ENCODE data around the gene CDC6.

Gene CDC6

DNA sequence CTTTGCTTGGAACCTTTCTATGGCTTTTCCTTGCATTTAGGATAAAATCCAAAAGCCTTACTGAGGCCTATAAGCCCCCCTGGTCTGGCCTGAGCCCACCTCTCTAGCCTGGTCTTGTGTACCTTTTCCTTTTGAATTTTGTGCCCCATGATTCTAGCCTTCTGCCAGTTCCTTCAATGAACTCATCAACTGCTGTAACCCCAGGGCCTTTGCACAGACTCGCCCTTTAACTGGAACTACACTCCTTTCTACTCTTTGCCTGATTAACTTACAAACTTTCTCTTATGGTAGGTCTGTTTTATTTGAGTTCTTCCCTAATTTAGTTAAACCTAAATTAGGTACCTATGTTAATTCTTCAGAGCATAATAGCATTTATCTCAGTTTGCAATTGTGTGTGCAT is 52.6 kb downstream of the CDC6 start:
- DNase-seq (ENCODE audit: low read depth in 2 of 2), result no peak

DNA sequence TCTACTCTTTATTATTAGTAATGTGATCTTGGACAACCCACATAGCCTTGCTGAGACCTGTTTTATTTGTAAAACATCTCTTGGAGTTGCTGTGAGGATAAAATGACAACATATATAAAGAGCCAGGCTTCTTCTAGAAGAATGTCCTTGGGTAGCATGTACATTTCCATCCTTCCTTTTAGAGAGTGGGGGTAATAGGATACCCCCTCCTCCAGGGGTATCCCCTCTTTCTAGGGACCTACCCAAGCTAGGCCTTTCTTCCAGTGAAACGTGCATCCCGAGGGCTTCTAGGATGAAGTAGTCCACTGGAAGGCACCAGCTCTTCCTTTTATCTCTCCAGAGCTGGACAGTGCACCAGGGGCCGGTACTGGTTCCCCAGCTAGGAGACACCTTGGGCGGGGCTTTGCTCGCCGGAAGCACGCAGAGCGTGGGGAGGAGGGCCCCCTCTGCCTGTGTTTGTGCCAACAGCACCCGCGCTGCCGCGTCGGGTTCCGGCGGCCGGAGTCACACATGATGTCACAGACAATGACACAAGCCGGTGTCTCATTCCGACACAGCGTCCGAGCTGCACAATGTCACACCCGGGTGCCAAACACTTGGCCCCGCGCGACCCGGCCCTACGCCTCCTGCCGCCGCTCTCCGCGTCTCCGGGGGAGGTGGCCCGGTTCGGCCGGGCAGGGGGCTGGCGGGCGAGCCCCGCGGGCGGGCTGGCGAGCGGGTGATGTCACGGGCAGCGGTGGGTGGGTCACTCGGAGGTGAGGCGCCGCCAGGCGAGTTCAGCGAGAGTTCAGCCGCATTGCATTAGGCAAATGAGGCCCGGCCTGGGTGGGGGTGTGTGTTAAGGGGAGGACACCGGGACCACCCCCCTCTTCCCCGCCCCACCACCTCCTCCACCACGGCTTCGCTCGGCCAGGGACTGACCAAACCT is 53.5 kb downstream of the CDC6 start:
- no peak for DNase-seq (ENCODE audit: low read depth in 2 of 2)

DNA sequence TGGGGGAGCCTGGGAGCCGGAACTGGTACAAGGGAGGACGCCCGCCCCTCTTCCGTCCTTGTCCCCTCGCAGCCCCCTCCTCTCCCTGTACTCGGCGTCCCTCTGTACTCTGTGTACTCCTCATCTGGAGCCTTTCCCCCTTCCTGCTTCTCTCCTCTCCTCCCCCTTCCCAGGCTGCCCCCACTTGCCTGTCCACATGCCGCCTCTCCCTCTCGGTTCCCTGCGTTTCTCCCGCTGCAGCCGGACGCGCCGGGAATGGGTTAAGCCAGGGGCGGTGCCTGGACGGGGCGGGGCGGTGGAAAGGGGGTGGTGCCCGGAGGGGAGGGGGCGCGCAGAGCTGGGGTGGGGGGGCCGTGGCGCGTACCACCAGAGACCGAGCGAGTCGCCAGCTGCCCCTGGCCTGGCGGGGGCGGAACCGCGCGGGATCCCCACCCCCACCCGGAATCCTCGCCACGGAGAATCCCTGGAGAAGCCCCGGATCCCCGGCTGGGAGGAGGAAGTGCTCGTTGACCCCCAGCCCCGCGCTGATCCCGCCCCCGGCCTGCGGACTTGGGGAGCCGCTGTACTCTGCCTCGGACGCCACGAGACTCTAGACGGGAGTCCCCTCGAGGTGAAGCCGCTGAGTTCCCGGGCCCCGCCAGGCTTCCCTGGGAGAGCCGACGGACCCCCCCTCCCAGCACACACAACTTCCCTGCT is 54.3 kb downstream of the CDC6 start:
- no peak for DNase-seq (ENCODE audit: low read depth in 2 of 2)

DNA sequence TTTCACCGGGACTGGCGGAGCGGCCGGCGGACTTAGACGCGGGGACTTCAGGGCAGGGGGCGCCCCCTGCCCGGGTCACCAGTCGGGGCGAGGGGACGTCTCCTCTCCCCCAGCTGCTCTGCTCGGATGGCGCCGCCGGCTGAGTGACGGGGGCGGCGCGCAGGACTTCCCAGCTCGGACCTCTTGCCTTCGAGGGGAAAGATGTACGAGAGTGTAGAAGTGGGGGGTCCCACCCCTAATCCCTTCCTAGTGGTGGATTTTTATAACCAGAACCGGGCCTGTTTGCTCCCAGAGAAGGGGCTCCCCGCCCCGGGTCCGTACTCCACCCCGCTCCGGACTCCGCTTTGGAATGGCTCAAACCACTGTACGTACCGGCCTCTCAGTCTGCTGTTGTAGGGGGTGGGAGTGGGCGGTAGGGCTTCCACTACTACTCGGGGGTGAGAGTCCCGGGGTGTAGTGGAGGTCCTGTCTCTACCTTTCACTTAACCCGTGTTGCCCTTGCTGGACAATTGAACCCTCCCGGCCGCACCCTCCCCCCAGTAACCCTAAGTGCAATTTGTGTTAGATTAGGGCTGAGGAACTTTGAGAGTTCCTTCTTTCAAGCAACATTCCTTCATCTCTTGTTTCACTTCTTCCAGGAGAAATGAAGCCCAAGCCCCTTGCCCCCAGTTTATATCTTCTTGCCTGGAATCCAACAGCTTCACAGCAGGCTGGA is 55.0 kb downstream of the CDC6 start:
- DNase-seq (ENCODE audit: low read depth in 2 of 2), result no peak

DNA sequence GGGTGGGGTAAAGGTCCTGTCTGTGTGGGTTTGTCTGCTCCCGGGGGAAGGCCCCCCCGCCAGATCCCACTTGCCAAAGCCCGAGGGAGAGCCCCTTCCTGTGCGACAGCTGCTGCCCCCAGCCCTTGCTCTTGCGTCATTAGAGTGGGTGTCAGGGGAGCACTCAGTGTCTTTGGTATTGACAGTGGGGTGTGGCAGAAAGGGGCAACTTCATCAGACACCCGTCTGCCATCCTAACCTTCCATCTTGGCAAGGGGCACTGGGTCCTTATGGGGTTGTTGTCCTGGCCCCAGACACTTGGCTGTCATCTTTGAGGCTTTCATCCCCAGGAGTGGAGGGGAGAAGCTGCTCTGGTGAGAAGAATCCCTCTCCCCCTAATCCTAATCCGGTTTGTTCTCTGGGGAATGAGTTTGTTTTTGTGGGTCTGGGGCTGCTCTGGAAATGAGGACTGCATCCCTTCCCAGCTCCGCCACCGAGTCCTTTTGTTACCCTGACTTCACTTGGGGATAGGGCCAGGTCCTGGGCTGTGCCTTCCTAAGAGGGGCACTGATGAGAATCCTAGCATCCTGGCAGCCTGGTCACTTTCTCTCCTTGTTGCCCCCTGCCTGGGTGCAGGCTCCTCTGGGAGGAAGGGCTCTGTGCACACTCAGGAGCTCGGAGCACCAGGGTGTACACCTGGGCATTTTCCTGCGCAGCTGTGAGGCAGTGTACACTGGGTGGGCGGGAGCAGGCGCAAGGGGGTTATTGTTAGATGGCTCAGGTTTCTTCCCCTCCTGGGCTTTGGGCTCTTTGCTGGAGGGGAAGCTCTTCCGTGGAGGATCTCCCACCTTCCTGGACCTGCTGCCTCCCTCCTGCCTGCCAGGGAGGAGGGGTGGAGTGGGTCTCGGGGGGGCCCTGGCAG is 55.8 kb downstream of the CDC6 start:
- DNase-seq (ENCODE audit: low read depth in 2 of 2), result no peak

DNA sequence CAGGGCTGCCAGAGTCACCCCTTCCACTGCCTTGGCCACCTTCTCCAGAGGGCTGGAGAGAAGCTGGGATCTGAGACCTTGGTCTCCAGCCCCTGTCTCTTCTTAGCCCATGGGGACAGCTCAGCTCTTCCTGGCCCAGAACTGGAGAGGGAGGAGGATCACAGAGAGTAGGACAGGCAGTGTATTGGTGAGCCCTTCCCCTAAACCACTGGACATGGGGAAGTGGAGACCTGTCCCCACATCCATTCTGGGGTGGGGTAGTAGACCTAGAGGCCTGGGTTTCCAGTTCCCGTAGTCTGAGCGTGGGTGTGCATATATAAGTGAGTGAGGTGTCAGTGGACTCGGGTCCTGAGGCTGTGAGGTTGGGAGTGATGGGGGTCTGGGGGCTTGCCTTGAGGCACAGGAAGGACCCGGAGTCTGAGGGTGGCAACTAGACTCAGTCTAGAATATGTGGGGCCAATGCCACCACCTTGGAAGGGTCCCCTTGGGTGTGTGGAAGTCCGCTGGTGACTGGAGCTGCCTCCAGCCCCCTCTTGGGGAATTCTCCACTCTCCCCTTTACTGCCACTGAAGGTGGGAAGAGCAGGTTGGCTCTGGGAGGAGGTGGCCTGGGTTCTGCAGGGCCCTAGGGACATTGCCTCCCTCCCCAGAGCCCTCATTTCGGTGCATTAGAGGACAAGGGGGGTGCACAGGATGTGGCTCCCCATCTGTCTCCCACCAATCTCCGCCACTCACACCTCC is 56.9 kb downstream of the CDC6 start:
- no peak for DNase-seq (ENCODE audit: low read depth in 2 of 2)

DNA sequence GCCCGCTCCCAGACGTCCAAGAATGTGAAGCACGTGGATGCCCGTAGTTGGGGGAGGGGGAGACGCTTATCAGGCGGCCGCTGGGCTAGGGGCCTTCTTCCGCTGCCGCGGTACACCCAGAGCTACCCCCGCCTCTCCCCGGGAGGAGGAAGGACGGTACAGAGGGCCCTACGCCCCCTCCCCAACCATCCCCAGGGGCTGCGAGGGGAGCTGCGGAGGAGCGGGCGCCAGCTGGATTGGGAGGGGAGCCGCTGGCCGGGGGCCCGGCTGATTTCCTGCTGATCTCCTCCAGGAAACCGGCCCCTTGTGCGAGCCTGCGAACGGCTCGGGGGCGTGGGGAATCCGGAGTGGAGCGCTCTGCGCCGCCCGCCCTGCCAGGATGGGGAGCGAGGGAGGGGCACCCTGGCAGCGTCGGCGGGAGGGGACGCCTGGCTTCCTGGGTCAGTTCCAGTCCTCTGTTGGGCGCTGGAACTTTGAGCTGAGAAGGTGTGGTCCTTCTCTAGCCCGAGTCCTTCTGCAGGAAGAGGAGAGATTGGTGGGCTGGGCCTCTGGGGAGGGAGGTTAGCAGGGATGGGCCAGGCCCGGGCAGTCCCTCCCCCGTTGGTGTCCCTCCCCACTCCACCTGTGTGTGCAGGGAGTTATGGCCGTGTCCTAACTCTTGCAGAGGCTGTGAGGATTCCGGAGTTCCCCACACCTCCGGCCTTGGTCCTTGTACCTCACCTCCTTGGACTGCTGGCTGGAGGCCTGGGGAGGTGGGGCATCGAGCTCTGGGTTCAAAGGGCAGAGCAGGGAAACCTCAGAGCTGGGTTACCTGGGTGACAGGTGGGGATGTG is 57.7 kb downstream of the CDC6 start:
- DNase-seq (ENCODE audit: low read depth in 2 of 2), result peak in 1 of 2 experiments; percentile 59

DNA sequence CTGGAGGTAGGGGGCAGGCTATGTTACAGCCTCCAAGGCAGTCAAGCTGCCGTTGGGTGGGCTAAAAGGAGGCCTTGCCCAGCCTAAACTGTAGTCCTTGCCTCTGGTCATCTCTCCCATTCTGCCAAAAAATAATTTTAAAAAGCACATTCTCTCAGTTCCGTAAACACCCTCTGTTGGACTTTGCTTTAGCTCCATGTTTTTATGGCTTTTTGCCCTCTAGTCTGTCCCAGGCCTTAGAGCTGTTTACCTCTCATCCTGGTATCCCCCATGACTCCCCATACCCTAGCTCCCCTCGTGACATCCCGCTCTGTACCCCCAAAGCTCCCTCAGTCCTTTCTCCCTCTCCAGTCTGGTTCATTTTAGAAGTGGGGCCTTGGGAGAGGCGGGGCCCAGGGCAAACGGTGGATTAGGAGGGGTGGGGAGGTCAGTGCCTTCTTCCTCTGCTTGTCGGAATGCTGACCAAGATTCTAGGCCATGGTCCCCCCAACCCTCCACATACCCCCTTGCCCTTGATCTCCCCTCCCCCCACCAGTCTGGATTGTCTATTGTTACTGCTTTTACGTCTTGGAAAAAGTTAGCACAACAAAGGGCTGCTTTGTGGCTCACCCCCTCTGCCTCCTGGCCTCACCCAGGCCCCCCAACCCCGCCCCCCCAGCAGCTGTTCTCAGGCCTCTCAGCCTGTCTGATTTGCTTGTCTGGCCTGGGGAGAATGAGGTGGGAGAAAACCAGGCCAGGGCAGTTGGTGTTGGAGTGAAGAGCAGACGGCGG is 58.5 kb downstream of the CDC6 start:
- no peak for DNase-seq (ENCODE audit: low read depth in 2 of 2)

DNA sequence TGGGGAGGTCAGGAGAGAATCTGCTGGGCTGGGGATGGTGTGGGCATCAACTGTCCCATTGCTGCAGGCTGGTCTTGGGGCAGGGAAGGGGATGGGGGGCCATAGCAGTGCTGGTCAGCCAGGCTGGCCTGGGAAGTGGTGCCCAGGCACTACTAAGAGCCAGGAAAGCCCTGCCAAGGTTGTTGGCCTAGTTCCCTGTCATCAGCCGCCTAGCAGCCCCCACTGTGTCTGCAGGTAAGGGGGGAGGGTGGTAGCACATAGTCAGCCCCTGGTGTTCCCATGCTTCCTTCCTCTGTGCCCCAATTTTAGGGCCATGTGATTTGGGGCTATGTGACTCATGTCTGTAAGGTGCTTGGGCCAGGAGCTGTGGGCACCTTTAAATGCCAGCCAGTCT is 59.1 kb downstream of the CDC6 start:
- DNase-seq (ENCODE audit: low read depth in 2 of 2), result no peak

DNA sequence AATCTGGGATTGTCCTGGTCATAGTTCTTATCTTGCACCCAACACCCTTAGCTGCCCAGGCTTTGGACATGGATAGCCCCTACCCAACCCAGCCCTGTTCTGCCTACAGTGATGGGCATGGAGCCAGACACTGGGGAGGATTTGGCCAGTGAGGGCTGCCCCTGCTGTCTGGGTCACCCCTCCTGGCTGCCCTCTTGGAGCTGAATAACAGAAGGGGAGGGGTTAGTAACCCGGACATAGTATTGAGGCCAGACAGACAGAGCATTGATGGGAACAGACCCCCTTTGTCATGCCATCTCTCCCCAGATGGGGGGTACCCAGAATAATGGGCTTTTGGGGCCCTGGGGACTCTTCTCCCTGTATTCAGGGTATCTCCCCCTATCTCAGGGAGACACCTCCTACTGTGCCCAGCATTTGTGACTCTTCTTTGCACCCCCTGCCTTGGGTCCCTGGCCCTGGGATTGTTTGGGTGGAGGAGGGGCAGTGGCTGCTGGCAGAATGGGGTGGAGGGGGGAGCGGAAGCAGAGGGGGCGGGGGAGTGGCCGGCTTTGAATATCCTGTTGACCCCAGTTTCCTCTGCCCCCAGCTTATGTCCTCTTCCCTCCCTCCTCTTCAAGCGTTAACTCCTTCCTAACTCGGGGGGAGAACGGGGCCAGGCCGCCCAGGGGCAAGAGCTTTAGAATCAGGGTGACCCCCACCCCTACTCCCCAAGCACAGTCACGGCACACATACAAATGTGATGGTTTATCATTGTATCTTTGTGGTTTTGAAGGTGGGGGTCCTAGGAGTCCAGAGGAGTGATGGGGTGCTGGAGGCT is 59.8 kb downstream of the CDC6 start:
- no peak for DNase-seq (ENCODE audit: low read depth in 2 of 2)

DNA sequence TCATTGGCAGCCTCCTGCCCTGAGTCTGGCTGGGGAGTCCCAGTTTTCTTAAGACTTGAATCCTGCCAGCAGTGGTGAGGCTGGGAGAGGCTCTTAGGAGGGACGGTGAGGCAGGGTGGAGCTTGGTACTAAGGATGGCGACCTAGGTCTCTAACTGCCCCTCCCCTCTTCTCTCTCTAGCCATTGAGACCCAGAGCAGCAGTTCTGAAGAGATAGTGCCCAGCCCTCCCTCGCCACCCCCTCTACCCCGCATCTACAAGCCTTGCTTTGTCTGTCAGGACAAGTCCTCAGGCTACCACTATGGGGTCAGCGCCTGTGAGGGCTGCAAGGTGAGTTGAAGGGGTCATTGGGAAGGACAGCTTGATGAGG is 60.4 kb downstream of the CDC6 start:
- no peak for DNase-seq (ENCODE audit: low read depth in 2 of 2)

DNA sequence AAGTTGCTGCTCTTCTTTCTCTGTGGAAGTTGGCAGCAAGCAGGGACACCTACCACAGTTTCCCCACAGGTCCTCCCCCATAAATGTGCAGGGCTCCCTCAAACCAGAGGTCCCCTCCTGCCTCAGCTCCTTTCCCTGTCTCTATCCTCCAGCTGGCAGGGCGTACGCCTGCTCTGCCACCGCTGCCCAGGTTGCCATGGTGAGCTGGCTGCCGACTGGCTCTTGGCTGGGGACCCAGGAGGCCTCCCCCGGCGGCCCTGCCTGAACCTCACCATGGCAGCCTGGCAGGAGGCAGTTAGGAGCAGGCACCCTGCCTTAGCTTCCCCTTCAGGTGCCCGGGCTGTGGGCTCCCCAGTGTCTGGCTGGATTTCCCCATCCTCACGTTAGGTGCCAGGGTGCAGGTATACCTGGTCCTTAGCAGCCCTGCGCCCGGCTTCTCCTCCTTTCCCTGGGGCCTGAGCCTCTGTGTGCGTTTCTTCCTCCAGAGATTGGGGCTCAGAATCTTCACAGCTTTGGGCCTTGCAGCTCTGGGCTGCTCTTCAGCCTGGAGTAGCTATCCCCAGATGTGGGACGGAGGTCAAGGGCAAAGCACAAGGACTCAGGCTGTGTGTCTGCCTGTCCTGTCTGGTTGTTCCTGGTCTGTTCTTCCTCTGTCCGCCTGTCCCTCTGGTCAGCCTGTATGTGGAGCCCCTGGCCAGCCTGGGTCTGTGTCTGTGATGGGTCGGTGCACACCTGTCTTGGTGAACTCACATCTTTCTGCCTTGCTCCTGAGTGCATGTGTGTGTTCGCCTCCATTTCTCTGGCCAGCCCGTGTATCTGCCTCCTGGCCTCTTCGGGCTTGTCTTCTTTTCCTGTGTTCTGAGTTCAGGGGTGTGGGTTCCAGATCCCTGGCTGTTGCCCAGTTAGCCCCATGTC is 61.1 kb downstream of the CDC6 start:
- no peak for DNase-seq (ENCODE audit: low read depth in 2 of 2)

DNA sequence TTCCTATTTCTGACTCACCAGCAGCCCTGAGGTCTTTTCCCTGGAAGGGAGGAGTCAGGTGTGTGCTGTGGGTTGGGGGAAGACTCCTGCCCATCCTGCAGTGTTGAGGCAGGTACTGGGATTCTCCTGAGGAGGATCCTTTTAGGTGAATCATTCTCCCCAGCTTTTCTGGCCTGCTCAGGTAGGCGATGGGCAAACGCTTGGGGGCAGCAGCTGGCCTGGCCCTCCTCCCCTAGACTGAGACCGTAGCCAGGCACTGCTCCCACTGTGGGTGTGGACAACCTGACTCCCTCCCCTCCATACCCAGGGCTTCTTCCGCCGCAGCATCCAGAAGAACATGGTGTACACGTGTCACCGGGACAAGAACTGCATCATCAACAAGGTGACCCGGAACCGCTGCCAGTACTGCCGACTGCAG is 61.8 kb downstream of the CDC6 start:
- DNase-seq (ENCODE audit: low read depth in 2 of 2), result no peak

DNA sequence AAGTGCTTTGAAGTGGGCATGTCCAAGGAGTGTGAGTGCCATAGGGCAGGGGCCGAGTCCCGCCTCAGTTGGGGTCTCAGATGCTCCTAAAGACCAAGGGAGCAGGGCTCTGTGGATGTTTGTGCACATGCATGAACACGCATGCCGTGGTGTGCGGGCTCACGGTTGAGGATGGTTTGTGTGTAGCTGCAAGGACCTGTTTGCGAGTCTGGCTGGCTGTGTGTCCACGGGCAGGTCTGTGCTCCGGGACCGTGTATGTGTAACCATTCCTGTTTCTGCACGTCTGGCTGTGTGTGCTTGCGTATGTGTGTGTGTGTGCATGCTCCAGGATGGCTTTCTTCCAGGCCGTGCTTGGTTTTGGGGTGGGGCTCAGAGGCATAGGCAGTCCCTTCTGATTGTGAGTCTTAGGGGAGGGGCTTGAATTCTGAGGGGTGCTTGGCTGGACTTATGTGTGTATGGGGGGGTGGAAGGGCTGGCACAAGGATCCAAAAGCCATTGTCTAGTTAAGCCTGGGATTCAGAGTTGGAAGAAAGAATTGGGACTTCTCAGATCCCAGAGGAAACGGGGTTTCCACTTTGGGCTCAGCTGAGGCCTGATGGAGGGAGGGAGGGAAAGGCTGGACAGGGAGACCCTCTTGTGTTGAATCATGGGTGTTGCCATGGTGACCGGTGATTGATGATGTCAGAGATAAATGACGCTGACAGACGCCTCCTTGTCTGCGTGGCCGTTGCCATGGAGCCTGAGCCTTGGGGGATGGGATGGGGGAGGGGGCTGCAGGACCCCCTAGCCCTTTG is 62.4 kb downstream of the CDC6 start:
- DNase-seq (ENCODE audit: low read depth in 2 of 2), result no peak

DNA sequence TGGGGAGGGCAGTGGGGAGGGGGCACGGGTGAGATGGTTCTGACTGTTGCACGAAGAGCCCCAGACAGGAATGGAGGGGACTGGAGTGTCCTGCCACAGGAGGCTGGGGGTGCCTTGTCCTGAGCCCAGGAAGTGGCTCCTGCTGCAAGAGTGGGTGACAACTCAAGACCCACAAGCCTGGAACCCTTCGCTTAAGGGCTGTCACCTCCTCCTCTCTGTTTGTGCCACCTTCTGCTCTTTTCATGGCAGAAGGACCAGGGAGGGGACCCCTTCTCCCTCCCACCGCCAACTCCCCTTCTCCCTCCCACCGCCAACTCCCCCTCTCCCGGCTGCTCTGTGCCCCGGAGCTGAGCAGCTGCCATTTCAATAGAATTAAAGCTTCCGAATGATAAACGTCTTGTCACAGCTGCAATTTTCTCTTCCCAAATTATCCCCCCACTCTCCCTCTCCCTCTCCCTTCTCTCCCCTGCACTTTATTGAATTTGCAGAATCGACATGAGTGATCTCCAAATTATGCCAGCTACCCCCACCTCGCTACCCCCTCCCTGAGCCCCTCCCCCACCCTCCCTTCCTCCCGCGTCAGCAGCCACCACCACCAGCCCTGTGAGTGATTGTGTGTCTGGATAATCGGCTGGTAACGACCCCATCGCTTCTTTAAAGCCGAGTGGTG is 63.1 kb downstream of the CDC6 start:
- DNase-seq (ENCODE audit: low read depth in 2 of 2), result no peak

Data from fibroblast of skin of left biceps (primary cell).